ENCODE results near the gene MMRN1.

The MMRN1 gene

DNA sequence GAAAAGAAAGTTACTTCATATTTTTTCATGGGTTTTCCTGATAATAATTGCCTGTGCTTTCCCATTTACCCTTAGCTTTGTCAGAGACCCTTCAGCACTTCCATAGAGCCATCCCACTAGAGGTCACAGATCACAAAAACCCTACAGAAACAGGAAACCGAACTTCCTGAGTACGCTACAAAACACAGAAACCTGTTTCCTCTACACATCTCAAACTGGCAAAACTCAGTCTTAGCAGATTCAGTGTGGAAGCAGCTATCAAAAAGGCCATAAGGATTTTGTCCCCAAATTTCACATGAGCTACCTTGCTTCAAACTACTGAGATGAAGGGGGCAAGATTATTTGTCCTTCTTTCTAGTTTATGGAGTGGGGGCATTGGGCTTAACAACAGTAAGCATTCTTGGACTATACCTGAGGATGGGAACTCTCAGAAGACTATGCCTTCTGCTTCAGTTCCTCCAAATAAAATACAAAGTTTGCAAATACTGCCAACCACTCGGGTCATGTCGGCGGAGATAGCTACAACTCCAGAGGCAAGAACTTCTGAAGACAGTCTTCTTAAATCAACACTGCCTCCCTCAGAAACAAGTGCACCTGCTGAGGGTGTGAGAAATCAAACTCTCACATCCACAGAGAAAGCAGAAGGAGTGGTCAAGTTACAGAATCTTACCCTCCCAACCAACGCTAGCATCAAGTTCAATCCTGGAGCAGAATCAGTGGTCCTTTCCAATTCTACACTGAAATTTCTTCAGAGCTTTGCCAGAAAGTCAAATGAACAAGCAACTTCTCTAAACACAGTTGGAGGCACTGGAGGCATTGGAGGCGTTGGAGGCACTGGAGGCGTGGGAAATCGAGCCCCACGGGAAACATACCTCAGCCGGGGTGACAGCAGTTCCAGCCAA, at the start of gene MMRN1:
TSS of gene MMRN1 (plus strand) at position 206 of the 902 bp plus-strand sequence. CDS start at position 324, 118 bp downstream.
- no peak for DNase-seq

DNA sequence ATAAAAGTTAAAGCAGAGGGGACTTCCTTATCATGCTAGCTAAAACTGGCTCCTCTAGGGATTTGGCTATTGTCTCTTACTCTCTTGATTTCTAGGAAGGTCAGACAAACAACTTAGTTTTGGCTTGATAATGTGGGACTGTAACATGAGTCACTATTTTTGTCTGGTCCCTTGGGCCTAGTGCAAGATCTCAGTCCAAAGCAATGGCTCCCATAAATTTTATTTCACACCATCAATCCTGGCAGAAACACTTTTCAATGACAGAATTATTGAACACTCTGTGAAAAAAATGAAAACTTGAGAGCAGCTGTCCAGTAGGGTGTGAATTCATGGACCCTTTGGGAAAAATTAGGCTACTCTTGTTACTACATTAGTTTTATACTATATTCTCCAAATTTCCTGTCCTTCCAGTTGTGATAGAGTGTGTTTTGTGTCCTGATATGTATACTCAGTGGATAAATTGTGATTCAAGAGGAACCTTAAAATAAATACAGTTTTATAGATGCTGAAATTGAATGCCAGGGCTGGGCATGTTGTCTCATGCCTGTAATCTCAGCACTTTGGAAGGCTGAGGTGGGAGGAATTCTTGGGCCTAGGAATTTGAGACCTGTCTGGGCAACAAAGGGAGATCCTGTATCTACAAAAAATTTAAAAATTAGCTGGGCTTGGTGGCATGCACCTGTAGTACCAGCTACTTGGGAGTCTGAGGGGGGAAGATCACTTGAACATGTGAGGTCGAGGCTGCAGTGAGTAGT, 46.9 kb upstream of the MMRN1 start:
- DNase-seq, result no peak

DNA sequence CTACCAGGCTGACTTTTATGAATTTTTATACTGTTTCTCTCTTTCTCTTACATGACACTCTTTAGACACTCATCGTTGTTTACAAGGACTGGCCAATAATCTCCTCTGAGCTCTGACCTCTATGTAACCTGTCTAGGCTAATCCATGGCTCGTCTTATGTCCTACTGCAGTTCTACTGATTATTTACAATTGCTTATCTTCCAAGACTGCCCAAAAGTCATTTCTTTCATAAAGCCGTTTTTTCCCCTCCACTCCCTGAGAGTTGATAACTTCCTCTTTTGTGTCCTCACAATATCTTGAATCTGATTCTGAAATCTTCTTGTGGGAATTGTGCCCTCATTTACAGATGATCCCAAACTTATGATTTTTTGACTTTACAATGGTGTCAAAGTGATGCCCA, 39.4 kb upstream of the MMRN1 start:
- DNase-seq, result no peak

DNA sequence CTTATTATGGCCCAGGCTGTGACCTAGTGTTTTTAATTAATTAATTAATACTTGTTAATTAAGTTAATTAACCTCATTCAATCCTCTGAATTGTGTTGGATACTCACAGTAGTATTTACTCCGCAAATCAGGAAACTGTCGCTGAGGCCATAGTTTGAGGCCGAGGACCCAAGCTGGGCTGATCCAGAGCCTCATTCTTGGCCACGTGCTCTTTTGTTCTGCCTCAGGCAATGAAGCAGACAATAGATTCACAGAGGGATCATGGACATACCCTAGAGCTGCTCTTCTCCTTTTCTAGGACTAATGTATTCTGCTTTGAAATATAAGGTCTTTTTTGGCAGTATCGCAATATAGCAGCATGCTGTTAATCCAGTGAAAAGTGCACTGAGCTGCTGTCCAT, 33.7 kb upstream of the MMRN1 start:
- DNase-seq, result no peak

- DNase-seq, result no peak
Measured at GRCh38 chr4:89863533-89863932, 31.1 kb upstream of the MMRN1 start.

GRCh38 chr4:89868276-89868675, 26.4 kb upstream of the MMRN1 start:
- DNase-seq, result no peak

DNA sequence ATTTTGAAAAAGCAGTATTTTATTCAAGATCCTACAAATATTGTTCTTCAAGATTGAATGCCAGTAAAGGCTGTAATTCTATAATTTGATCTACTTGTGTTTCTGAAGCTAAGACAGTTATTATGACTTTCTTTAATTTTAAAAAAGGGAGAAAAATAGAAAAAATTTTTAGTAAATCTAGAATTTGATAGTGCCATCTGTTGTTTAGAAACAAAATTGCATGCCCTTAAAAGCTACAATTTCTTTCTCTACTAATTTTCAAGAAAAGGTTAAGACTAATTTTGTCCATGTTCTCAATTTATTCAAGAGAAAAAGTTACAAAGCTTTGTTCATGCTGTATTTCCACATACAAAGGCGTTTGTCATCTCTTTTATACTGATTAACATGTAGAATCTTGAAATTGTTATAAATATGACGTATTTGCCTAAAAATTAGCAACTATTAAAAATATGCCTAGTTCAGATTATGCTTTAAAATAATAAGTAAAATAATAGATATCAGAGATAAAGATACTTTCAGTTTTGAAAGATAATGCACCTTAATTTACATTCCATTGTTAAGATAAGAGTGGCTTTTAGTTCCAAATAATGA, 25.6 kb upstream of the MMRN1 start:
- DNase-seq, result no peak

DNA sequence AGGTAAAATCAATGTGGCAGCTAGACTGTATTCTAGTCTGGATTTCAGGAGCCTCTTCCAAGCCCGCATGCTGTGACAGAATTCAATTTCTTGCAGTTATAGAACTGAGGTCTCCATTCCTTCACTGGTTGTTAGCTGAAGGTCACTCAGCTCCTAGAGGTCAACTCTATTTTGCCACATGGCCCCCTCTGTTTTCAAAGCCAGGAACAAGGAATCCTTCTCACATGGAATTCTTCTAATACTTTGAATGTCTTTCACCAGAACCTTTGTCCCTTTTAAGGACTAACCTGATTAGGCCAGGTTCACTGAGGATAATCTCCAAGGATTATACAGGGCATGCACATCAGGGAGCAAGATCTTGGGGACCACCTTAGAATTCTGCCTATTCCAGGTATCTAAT, 23.4 kb upstream of the MMRN1 start:
- no peak for DNase-seq

DNA sequence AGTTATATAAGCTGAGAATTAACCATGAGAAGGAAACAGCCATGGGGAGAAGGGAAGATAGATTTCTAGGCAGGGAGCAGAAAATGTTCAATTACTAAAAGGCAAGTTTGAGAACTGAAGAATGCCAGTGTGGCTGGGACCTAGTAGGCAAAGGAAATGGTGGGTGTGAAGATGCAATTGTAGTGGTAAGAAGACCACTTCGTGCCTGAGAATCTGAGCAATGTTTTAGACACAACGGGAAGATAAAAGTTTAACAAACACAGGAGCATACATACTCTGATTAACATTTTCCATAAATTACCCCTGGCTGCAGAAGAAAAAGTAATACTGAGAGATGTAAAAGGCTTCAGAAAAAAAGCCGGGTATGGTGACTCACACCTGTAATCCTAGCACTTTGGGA, 18.1 kb upstream of the MMRN1 start:
- no peak for DNase-seq

DNA sequence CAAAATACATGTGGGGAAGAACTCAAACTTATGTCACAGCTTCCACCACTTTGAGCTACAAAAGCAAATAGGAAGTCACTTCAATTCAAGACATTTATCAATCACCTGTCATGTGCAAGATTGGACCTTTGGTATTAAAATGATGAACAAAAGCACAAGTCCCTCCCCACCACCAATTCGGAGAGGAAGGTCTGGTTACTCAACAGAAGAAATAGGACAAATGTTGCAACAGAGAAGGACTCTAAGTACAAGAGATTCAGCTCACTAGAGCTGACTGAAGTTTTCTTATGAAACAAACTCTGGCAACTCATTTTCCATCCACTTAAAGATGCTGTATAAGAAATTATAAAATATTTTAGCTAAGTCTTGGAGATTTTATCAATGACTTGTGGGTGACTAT, 16.0 kb upstream of the MMRN1 start:
- DNase-seq, result no peak

DNA sequence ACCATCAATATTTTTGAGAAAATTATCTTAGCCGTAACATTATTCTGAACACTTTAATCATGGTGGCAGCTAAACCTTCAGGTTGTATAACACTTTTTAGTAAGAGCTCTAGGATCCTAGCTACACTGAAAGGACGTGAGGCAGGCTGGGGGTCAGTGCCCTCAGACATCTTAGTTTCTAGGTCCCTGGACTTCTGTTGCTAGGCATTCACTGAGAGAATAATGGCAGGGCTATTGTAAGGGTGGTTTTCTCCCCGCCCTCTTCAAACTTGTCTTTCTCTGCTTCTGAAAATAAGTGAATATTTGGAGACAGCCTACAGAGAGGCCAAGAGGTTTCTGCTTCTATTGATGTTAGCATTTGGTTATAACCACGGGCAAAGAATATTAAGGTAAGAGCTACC, 15.4 kb upstream of the MMRN1 start:
- DNase-seq, result no peak

GRCh38 chr4:89889289-89889688, 5.4 kb upstream of the MMRN1 start:
- DNase-seq, result no peak

DNA sequence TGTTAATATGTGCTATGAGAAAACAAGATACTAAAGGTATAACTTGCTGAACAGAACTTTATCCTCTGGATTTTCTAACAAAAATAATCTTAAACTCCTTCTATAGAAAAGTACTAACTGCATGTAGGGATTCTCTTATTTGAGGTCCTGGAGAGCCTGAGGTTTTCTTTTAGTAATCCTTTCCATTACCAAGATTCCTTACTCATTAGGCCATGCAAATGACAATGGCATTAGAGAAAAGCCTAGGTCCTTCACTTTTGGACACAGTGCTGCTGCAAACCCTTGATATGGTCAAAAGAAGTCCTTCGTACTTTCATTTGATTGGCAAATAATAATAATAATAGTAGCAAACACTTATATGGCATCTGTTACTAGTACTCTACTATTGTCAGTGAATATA, 3.2 kb downstream of the MMRN1 start:
- no peak for DNase-seq

- DNase-seq, result no peak
Measured at GRCh38 chr4:89898304-89898716, 3.7 kb downstream of the MMRN1 start.

DNA sequence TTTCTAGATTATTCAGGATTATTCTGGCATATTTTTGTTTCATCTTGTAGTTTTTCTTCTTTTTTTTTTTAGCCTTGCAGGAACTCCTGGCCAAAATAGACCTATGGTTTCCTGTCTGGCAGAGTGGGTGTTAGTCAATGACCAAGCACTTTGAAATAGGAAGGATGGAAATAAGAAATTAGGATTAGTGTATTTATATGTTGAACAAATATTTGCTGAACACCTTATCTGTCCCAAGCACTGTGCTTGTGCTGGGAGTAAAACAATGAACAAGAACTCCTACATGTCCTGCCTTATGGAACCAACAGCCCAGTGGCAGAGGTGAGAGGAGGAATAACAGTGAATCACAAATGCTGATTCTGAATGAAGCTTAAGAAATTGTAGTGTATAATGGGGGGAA, 4.5 kb downstream of the MMRN1 start:
- DNase-seq, result no peak

GRCh38 chr4:89899854-89900253, 5.2 kb downstream of the MMRN1 start:
- no peak for DNase-seq

DNA sequence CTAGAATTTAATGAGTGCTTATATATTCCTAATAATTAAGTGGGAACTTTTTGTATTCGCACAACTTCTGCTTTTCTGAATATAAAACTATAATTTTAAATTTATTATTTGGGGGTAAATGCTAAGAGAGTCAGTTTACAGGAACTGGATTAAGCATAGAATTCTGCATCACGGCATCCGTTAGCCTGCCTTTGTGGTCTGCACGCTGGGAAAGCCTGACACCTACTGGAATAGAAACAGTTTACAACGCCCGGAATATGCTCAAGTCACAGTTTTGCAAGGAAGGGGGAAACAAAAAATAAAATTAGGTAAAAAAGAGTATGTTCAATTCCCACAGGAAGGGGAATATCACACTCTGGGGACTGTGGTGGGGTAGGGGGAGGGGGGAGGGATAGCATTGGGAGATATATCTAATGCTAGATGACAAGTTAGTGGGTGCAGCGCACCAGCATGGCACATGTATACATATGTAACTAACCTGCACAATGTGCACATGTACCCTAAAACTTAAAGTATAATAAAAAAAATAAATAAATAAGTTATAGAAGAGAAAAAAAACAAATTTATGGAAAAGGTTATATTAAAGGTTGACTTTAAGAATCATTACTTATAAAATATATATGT, 7.3 kb downstream of the MMRN1 start:
- peak; percentile 52 for DNase-seq

GRCh38 chr4:89904524-89904923, 9.9 kb downstream of the MMRN1 start:
- DNase-seq, result no peak

DNA sequence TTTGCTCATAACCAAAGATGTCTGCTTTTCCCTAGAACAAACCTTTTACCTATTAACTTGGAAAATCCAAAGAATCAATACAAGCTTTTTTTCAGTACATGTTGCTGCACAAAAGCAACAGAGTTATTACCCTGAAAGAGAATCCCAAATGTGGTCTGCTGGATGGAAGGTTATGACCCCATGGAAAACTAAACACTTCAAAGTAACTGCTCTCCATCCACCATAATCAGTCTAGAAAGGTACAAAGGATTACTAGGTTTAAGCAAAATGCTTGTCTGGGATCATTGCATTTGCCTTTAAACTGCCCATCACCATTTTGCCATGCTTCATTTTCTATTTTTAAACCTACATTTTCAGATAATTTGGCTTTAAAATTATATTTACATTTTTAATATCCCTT, 11.7 kb downstream of the MMRN1 start:
- DNase-seq, result no peak

DNA sequence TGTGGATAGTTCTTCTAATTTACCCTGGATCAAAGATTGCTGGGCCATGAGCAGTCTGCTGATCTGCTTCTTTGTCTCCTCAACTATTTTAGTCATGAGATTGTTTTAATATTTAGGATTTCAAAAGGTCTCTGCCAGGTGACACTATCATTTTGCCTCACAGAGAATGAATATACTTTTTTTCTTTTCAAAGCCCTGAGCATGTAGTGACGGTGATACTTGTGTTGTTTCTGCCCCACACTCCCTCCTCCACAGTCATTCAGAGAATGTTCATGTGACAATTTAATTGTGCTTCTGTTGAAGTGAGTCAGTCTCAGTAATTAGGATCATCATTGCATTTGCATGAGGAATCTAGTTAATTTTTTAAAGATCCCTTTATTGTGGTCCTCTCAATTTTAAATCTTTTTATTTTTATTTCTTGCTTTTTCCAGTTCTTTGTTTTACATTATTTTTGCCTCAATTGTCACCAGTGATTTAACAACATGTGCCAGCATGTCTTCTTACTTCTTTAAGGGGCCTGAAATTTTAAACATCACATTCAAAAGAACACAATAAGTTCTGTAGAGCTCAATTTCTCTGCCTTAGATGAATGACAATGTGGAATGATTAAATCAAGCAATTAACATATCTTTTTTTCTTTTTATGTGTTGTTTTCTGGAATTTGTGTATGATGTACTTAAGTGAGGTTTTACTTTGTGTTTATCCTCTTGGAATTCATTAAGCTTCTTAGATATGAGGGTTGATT, 12.3 kb downstream of the MMRN1 start:
- peak; percentile 52 for DNase-seq

- no peak for DNase-seq
Measured at GRCh38 chr4:89909889-89910288, 15.2 kb downstream of the MMRN1 start.

GRCh38 chr4:89913623-89914022, 19.0 kb downstream of the MMRN1 start:
- no peak for DNase-seq
